GM19395 (cell line): Measurements from ENCODE around the gene FLNC.

Experiments used
- ATAC-seq: cut with Tn5 transposase; IDR thresholded peaks from one replicate; pipeline ENCODE4 v1.9.1; 2021; ENCODE audit warnings: mild to moderate bottlenecking, moderate library complexity; ENCODE audit not compliant: unreplicated experiment

The FLNC gene

GRCh38 chr7:128844777-128845311, 14.6 kb downstream of the FLNC start:
- ATAC-seq = no peak

GRCh38 chr7:128845475-128845874, 15.3 kb downstream of the FLNC start:
- ATAC-seq = no peak

- ATAC-seq = no peak
Measured at GRCh38 chr7:128845987-128846386, 15.8 kb downstream of the FLNC start.

GRCh38 chr7:128846781-128847444, 16.7 kb downstream of the FLNC start:
- ATAC-seq = no peak

GRCh38 chr7:128847721-128848211, 17.6 kb downstream of the FLNC start:
- ATAC-seq = no peak

GRCh38 chr7:128848289-128849155, 18.3 kb downstream of the FLNC start:
- ATAC-seq = no peak

GRCh38 chr7:128849156-128849515, 18.9 kb downstream of the FLNC start:
- no peak for ATAC-seq

- ATAC-seq = no peak
Measured at GRCh38 chr7:128849804-128850490, 19.7 kb downstream of the FLNC start.

- ATAC-seq = no peak
Measured at GRCh38 chr7:128852537-128853254, 22.5 kb downstream of the FLNC start.

GRCh38 chr7:128853799-128854198, 23.6 kb downstream of the FLNC start:
- no peak for ATAC-seq

- ATAC-seq = no peak
Measured at GRCh38 chr7:128854396-128854795, 24.2 kb downstream of the FLNC start.

GRCh38 chr7:128855559-128855958, 25.4 kb downstream of the FLNC start:
- ATAC-seq = no peak

- ATAC-seq = no peak
Measured at GRCh38 chr7:128856001-128856718, 26.0 kb downstream of the FLNC start.

- ATAC-seq = no peak
Measured at GRCh38 chr7:128858380-128859231, 28.4 kb downstream of the FLNC start.

- ATAC-seq = no peak
Measured at GRCh38 chr7:128859232-128860157, 29.3 kb downstream of the FLNC start.

- no peak for ATAC-seq
Measured at GRCh38 chr7:128860158-128861073, 30.2 kb downstream of the FLNC start.

GRCh38 chr7:128861957-128862570, 31.9 kb downstream of the FLNC start:
- no peak for ATAC-seq
